Measurements from ENCODE around the gene NT5DC2. TPM values are rescaled to one million over a fixed set of nuclear protein-coding genes. Genes with fewer than 3 reads are reported as not detected.

Gene NT5DC2
- polyA plus RNA-seq, 4 donors, result 97.3 to 156 (median 147) TPM

Other genes starting within 250 kb of the NT5DC2 start
- gene GLYCTK, start 246.0 kb downstream of the NT5DC2 start, polyA plus RNA-seq (ENCODE audit: insufficient read length in 4 of 4), result 10 to 100 TPM; 11.3 to 40.2 (median 26.1) TPM
- 10 to 100 TPM in 1 of 4 donors, 1 to 10 TPM in 3; 5.6 to 12.7 (median 7.7) TPM for gene DNAH1, start 217.5 kb downstream of the NT5DC2 start, polyA plus RNA-seq (ENCODE audit: insufficient read length in 4 of 4)
- 10 to 100 TPM; 73.0 to 91.9 (median 75.7) TPM for gene BAP1, start 123.8 kb downstream of the NT5DC2 start, polyA plus RNA-seq (ENCODE audit: insufficient read length in 4 of 4)
- 10 to 100 TPM in 2 of 4 donors, 1 to 10 TPM in 2; 7.4 to 11.4 (median 9.5) TPM for gene PHF7, start 123.2 kb downstream of the NT5DC2 start, polyA plus RNA-seq (ENCODE audit: insufficient read length in 4 of 4)
- 10 to 100 TPM in 3 of 4 donors, 1 to 10 TPM in 1; 5.7 to 30.7 (median 26.9) TPM for gene SEMA3G, start 88.8 kb downstream of the NT5DC2 start, polyA plus RNA-seq (ENCODE audit: insufficient read length in 4 of 4)
- gene TNNC1, start 79.8 kb downstream of the NT5DC2 start, polyA plus RNA-seq (ENCODE audit: insufficient read length in 4 of 4), result 10 to 100 TPM in 1 of 4 donors, 1 to 10 TPM in 3; 6.6 to 11.1 (median 7.0) TPM
- 100 to 1,000 TPM in 3 of 4 donors, 10 to 100 TPM in 1; 87.4 to 139 (median 107) TPM for gene NISCH, start 78.3 kb downstream of the NT5DC2 start, polyA plus RNA-seq (ENCODE audit: insufficient read length in 4 of 4)
- 10 to 100 TPM; 31.7 to 48.0 (median 41.1) TPM for gene STAB1, start 38.5 kb downstream of the NT5DC2 start, polyA plus RNA-seq (ENCODE audit: insufficient read length in 4 of 4)
- gene UQCC5, start 2.7 kb upstream of the NT5DC2 start, polyA plus RNA-seq (ENCODE audit: insufficient read length in 4 of 4), result 10 to 100 TPM; 12.2 to 23.4 (median 14.8) TPM
- 10 to 100 TPM; 57.9 to 66.9 (median 61.1) TPM for gene PBRM1, start 152.1 kb upstream of the NT5DC2 start, polyA plus RNA-seq (ENCODE audit: insufficient read length in 4 of 4)
- 100 to 1,000 TPM in 3 of 4 donors, 10 to 100 TPM in 1; 80.6 to 118 (median 114) TPM for gene GNL3, start 152.2 kb upstream of the NT5DC2 start, polyA plus RNA-seq (ENCODE audit: insufficient read length in 4 of 4)
- 100 to 1,000 TPM; 113 to 181 (median 138) TPM for gene GLT8D1, start 171.9 kb upstream of the NT5DC2 start, polyA plus RNA-seq (ENCODE audit: insufficient read length in 4 of 4)
- gene SPCS1, start 172.2 kb upstream of the NT5DC2 start, polyA plus RNA-seq (ENCODE audit: insufficient read length in 4 of 4), result 100 to 1,000 TPM; 128 to 171 (median 160) TPM
- gene NEK4, start 237.1 kb upstream of the NT5DC2 start, polyA plus RNA-seq (ENCODE audit: insufficient read length in 4 of 4), result 10 to 100 TPM; 18.8 to 30.7 (median 27.4) TPM
- gene ITIH1, start 243.7 kb upstream of the NT5DC2 start, polyA plus RNA-seq (ENCODE audit: insufficient read length in 4 of 4), result 1 to 10 TPM in 1 of 4 donors, under 1 TPM in 1, not detected in 2; 0.38 to 6.3 TPM

Data from left renal pelvis (tissue), 4 donors.